ENCODE data around the gene IL17RB. TPM values are rescaled to one million over a fixed set of nuclear protein-coding genes. Genes with fewer than 3 reads are reported as not detected.

Gene IL17RB
- polyA plus RNA-seq, 1 donor (not counting 4 experiments of a cell fraction or from before 2014, with no cell fraction given) = not detected

DNA sequence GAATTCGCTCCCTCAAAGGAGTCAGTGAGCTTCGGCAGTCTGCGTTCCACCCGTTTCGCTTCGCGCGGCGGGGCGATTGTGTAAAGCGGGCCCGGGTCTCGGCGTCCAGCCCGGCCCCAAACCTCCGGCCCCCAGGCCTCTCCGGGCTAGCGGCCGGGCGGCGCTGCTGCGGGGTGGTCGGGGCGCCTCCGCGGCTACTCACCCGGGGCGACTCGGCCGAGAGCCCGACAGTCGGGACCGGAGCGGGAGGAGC, 561 bp upstream of the IL17RB start:
- TF ChIP-seq EZH2 (IDR thresholded peaks at IDR 0.05; ENCODE audit: low read length) = no peak
- TF ChIP-seq, protein P1, sequence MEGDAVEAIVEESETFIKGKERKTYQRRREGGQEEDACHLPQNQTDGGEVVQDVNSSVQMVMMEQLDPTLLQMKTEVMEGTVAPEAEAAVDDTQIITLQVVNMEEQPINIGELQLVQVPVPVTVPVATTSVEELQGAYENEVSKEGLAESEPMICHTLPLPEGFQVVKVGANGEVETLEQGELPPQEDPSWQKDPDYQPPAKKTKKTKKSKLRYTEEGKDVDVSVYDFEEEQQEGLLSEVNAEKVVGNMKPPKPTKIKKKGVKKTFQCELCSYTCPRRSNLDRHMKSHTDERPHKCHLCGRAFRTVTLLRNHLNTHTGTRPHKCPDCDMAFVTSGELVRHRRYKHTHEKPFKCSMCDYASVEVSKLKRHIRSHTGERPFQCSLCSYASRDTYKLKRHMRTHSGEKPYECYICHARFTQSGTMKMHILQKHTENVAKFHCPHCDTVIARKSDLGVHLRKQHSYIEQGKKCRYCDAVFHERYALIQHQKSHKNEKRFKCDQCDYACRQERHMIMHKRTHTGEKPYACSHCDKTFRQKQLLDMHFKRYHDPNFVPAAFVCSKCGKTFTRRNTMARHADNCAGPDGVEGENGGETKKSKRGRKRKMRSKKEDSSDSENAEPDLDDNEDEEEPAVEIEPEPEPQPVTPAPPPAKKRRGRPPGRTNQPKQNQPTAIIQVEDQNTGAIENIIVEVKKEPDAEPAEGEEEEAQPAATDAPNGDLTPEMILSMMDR (optimal IDR thresholded peaks at IDR 0.05 in 1 of 3, IDR thresholded peaks at IDR 0.05 in 1 of 3, conservative IDR thresholded peaks at IDR 0.05 in 1 of 3; ENCODE audit: extremely low read depth in 1 of 3, insufficient read depth in 2 of 3, low read length in 3 of 3) = no peak
- FAIRE-seq = no peak
- H3K79me2 ChIP-seq (ENCODE audit: control insufficient read depth, insufficient read depth, low read length) = no peaks in the 10 kb centered on the region
- no peaks in the 10 kb centered on the region for H3K9me3 ChIP-seq (ENCODE audit: control insufficient read depth, low read depth, low read length)
- peaks cover 40% of the 10 kb centered on the region for H3K27me3 ChIP-seq (ENCODE audit: control insufficient read depth, extremely low read depth, insufficient read depth, low read length)
- H4K20me1 ChIP-seq (ENCODE audit: control insufficient read depth, extremely low read depth, insufficient read depth, low read length) = no peaks in the 10 kb centered on the region
- H3K4me2 ChIP-seq (ENCODE audit: control insufficient read depth, extremely low read depth, insufficient read depth, low read depth, low read length) = peak overlapping the region; percentile 85
- peak overlapping the region; percentile 23 to 61 (median 59) for H3K4me3 ChIP-seq (ENCODE audit: control insufficient read depth in 2 of 3, extremely low read depth in 1 of 3, insufficient read depth in 2 of 3, low read depth in 1 of 3, low read length in 3 of 3)
- dilution Hi-C loops (cut with MboI; ENCODE audit: extremely low pct_ligation_motif_present, low sequenced_read_pairs) = no loop called here
- no peak for DNase-seq (ENCODE audit: low read depth, low spot score)
- H3K27ac ChIP-seq (ENCODE audit: control insufficient read depth, insufficient read depth, low read length) = no peak overlapping the region
- H3K4me1 ChIP-seq (ENCODE audit: control insufficient read depth, extremely low read depth, insufficient read depth, low read length) = peaks cover 4% of the 10 kb centered on the region
- H3K36me3 ChIP-seq (ENCODE audit: control insufficient read depth in 2 of 2, extremely low read depth in 1 of 2, insufficient read depth in 2 of 2, low read length in 2 of 2) = no peaks in the 10 kb centered on the region
- H2AFZ ChIP-seq (ENCODE audit: control insufficient read depth, low read length) = peak overlapping the region; percentile 46
- no peak overlapping the region for H3K9ac ChIP-seq (ENCODE audit: control insufficient read depth, extremely low read depth, insufficient read depth, low read length)
- no peaks in the 10 kb centered on the region for H3K9me1 ChIP-seq (ENCODE audit: control insufficient read depth, extremely low read depth, insufficient read depth, low read length)

DNA sequence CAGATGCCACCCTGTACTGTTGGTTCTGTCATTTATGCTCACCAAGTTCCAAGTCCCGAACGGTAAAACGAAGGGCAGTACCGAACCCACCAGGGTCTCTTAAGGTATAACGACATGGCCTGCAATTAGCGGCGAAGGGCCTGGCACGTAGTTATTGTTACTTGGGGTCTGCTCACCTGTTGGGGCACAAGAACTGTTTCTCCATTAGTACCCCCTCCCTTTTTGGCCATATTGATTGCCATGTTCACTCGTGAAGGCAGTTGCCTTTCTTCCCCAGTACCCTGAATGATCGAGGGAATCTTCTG, 435 bp downstream of the IL17RB start:
- Histone ChIP-seq H2AFZ (ENCODE audit: control insufficient read depth, low read length) (no peak overlapping the region), H3K9me3 (ENCODE audit: control insufficient read depth, low read depth, low read length) (no peaks in the 10 kb centered on the region), H4K20me1 (ENCODE audit: control insufficient read depth, extremely low read depth, insufficient read depth, low read length) (no peaks in the 10 kb centered on the region), H3K9ac (ENCODE audit: control insufficient read depth, extremely low read depth, insufficient read depth, low read length) (no peak overlapping the region), H3K27me3 (ENCODE audit: control insufficient read depth, extremely low read depth, insufficient read depth, low read length) (peaks cover 40% of the 10 kb centered on the region), H3K4me2 (ENCODE audit: control insufficient read depth, extremely low read depth, insufficient read depth, low read depth, low read length) (peak overlapping the region; percentile 85), H3K4me1 (ENCODE audit: control insufficient read depth, extremely low read depth, insufficient read depth, low read length) (peaks cover 4% of the 10 kb centered on the region), H3K4me3 (ENCODE audit: control insufficient read depth in 2 of 3, extremely low read depth in 1 of 3, insufficient read depth in 2 of 3, low read depth in 1 of 3, low read length in 3 of 3) (no peak overlapping the region), H3K9me1 (ENCODE audit: control insufficient read depth, extremely low read depth, insufficient read depth, low read length) (no peaks in the 10 kb centered on the region), H3K27ac (ENCODE audit: control insufficient read depth, insufficient read depth, low read length) (no peak overlapping the region), H3K36me3 (ENCODE audit: control insufficient read depth in 2 of 2, extremely low read depth in 1 of 2, insufficient read depth in 2 of 2, low read length in 2 of 2) (no peaks in the 10 kb centered on the region), H3K79me2 (ENCODE audit: control insufficient read depth, insufficient read depth, low read length) (no peaks in the 10 kb centered on the region)
- TF ChIP-seq, protein P1 (optimal IDR thresholded peaks at IDR 0.05 in 1 of 3, IDR thresholded peaks at IDR 0.05 in 1 of 3, conservative IDR thresholded peaks at IDR 0.05 in 1 of 3; ENCODE audit: extremely low read depth in 1 of 3, insufficient read depth in 2 of 3, low read length in 3 of 3) = no peak
- TF ChIP-seq EZH2 (IDR thresholded peaks at IDR 0.05; ENCODE audit: low read length) = no peak
- dilution Hi-C loops (cut with MboI; ENCODE audit: extremely low pct_ligation_motif_present, low sequenced_read_pairs) = no loop called here
- DNase-seq (ENCODE audit: low read depth, low spot score) = no peak
- FAIRE-seq = no peak
